GM12873 (cell line): ENCODE data around the gene OLFM3.

Experiments
- TF ChIP-seq, protein P1 (sequence below): IDR thresholded peaks from 2 replicates; pipeline ENCODE4 v1.5.1; 2012; ENCODE audit warnings: low read depth, mild to moderate bottlenecking, moderate library complexity, low read length, control low read depth; ENCODE audit not compliant: insufficient read depth; ENCODE audit errors: missing control alignments

Gene OLFM3

DNA sequence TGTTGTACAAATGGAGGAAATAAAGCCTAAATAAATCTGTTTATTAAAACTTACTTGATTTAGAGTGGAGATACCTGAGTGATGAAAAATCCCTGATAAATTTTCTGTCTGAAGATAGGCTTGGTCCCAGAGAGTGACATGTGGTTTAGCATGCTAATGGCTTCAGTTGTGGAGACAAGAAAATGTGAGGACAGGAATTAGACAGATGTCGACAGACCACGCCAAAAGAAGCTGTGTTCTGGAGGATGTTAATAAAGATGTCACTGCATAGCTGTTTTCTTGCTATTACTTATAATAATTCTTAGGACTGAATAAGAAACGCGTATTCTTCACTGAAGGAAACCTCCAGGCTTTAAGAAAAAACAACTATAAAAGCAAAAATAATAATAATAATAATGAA is 154.9 kb downstream of the OLFM3 start:
- TF ChIP-seq, protein P1, sequence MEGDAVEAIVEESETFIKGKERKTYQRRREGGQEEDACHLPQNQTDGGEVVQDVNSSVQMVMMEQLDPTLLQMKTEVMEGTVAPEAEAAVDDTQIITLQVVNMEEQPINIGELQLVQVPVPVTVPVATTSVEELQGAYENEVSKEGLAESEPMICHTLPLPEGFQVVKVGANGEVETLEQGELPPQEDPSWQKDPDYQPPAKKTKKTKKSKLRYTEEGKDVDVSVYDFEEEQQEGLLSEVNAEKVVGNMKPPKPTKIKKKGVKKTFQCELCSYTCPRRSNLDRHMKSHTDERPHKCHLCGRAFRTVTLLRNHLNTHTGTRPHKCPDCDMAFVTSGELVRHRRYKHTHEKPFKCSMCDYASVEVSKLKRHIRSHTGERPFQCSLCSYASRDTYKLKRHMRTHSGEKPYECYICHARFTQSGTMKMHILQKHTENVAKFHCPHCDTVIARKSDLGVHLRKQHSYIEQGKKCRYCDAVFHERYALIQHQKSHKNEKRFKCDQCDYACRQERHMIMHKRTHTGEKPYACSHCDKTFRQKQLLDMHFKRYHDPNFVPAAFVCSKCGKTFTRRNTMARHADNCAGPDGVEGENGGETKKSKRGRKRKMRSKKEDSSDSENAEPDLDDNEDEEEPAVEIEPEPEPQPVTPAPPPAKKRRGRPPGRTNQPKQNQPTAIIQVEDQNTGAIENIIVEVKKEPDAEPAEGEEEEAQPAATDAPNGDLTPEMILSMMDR = no peak

DNA sequence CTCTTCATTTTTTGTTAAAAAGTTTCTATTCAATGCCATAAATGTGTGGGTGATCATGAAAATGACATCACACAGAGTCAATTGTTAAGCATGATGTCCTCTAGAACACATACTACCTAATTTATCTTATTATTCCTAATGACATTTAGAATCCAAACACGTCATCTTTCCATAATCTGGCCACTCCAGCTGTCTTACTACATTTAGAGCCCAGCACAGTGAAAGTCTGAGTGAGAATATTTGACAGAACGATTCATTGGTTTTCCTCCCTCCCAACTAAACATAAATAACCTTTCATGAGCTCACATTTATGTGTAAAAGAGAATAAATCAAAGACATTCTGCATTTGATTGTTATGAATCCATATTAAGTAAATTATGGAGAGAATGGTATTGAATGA is 160.7 kb downstream of the OLFM3 start:
- TF ChIP-seq, protein P1 = no peak

DNA sequence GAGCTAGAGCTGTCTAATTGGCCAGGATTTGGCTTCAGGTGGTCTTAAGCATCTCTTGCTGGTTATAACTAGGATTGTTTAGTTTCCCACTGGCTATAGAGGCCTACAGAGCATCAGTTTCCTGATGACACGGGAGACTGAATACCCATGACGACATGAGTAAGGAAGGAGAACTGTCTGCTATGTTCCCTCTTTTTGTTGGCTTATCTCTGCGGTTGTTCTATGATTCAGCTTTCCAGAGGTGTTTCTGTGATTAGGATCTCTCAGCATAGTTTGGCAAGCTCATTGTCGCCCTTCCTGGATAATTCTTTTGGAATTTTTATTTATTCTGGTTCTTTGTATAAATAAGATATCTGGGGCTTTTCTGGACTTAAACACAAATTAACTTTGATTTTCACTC is 163.4 kb downstream of the OLFM3 start:
- TF ChIP-seq, protein P1 = no peak

DNA sequence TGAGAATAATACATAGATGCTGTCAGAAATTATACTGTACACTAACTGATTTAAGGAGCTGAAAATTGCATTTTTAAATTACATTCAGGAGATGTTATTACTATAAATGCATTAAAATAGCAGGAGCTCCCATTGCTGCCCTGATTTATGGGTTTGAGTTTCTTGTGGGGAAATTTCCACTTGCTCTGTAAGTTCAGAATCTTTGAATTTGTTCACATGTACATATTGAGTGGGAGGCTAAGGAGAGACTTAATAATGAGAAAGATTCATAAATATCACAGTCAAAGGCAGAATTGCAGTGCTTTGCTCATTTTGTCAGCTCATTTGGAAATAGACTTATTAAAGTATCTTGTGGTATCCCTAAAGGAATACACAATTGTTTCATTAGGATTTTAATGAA is 170.3 kb downstream of the OLFM3 start:
- TF ChIP-seq, protein P1 = no peak

DNA sequence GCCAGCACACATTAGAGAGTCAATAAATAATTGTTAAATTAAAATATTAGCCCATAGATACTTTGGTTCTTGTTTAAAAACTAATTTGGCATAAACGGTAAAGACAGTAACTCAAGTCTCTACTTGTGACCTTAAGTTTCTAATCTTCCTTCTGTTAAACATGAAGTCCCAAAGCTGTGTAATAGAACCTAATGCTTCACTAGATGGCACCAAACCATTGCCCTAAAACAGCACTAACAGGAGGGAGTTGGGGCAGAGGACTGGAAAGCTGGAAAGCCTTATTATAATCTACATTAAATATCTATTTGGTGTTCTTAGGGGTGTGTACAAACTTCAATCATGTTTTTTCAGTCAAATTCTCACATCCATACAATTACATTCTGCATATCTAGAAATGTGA is 176.7 kb downstream of the OLFM3 start:
- TF ChIP-seq, protein P1 = peak; percentile 33

DNA sequence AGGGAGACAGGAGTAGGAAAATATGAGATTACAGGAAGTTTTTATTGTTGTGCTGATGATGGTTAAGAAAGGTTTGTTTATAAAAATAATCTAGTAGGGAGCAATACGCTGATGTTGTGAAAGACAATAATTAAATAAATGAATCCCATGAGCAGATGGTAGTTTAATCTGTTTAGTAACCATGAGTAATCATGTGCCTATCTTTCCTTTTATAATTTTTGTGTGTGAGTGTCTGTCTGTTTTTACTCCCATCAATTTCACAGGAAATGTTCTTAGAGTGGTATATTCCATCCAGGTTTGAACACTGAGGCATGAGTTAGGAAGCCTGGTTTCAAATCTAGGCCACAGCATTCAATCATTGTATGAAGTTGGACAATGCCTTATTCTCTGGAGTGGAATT is 180.5 kb downstream of the OLFM3 start:
- TF ChIP-seq, protein P1 = no peak

DNA sequence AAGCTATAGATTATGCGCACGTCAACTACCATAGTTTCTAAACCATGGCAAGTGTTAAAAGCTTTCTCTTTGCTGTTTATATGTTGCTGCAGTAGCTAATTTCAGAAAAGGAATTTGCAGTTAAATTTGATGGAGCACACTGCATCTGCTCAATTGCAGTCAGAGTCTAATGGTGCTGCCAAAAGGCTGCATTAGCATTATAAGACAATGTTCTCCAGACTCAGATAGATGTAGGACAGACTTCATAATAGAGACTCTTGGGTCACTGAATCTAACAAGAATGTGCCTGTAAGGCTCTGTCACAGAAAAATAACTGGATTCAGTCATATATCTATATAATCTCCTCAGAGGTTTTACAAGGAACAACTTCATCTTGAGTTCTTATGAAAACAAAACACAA is 198.3 kb downstream of the OLFM3 start:
- TF ChIP-seq, protein P1 = no peak

DNA sequence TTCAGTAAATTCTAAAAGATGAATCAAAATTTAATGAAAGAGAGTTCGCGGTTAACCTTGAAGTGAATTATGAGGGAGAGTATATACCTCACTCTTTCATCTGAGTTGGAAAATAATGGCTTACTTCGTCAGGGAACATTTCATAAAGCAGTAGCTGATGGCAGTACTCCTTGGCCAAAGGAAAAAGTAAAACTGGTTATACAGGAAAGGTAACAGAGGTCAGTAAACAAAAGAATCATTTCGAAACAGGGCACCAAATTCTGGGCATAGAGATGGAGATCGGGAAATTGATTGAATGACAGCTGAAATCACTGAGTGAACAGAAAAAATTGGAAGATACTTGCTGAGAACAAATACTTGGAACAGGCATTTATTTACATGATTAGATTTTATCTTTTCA is 199.0 kb downstream of the OLFM3 start:
- TF ChIP-seq, protein P1 = no peak
